Thyroid gland (tissue), 4 donors: Measurements from ENCODE around the gene CYP1A2. TPM values are rescaled to one million over a fixed set of nuclear protein-coding genes. Genes with fewer than 3 reads are reported as not detected.
"Not testable (repeated sequence)": the region's sequence is repeated elsewhere in the genome, so short reads cannot be mapped to it uniquely, and the experiment has no call there.

Experiments used
- DNase-seq, 2 donors: peaks; one replicate each; pipeline ENCODE4 v3.0.0-alpha.2; 2019
- H3K27ac ChIP-seq, 3 donors: fragments of 200-600 bp; sonication (generic); 1 replicate in 2 of 3; 2 replicates in 1 of 3; pipeline ENCODE4 v1.5.1; 2016 to 2019; ENCODE audit warnings: mild to moderate bottlenecking in 1 of 3, moderate library complexity in 1 of 3
- H3K27me3 ChIP-seq: fragments of 200-600 bp; sonication (generic); one replicate; pipeline ENCODE4 v1.5.1; 2019
- H3K36me3 ChIP-seq, 2 donors: fragments of 200-600 bp; sonication (generic); one replicate each; pipeline ENCODE4 v1.5.1; 2016 to 2019
- H3K4me1 ChIP-seq, 2 donors: fragments of 200-600 bp; sonication (generic); one replicate each; pipeline ENCODE4 v1.5.1; 2017 to 2019
- H3K4me3 ChIP-seq, 3 donors: fragments of 200-600 bp; sonication (generic); replicated peaks in 1 of 3; 1 replicate in 2 of 3; 2 replicates in 1 of 3; pipeline ENCODE4 v1.5.1; 2016; ENCODE audit warnings: mild to moderate bottlenecking in 1 of 3
- H3K9me3 ChIP-seq: fragments of 200-600 bp; sonication (generic); one replicate; pipeline ENCODE4 v1.5.1; 2017
- CTCF ChIP-seq, 6 experiments: fragments of 200-600 bp in 3 of 6; fragments of 450-650 bp in 3 of 6; sonication (generic) in 3 of 6; IDR thresholded peaks; one replicate each; pipeline ENCODE4 v1.5.1; 2016 to 2019; ENCODE audit warnings: antibody characterized with exemption in 6 of 6, mild to moderate bottlenecking in 2 of 6, inconsistent platforms in 1 of 6, moderate library complexity in 1 of 6
- POLR2A ChIP-seq, 2 donors: fragments of 450-650 bp; IDR thresholded peaks; one replicate each; pipeline ENCODE4 v1.6.1; 2017; ENCODE audit warnings: antibody characterized with exemption in 2 of 2, mild to moderate bottlenecking in 2 of 2, moderate library complexity in 1 of 2
- WGBS, 2 donors: methylation state at CpG; one replicate each; pipeline ENCODE4 v1.1.5; 2017; 5-methylcytosine and 5-hydroxymethylcytosine counted together
- intact Hi-C: fragments of 100-400 bp; cut with DNase I; formaldehyde crosslinking; loops from one replicate; pipeline ENCODE4 v1.15.1; 2023
- total RNA-seq, 4 donors: library from RNA; depleted of rRNA; stranded (reverse); fragments of >200 nt; gene quantifications; one replicate each; pipeline ENCODE4 v1.2.3, GENCODE V29; 2016

Gene CYP1A2
- total RNA-seq, 4 donors from 2014 or later: 1.3 to 9.9 (median 2.9) TPM

- no peak within 1 kb of the TSS for H3K27ac ChIP-seq
- WGBS, 2 donors: 0 to 3% methylated on average over 9 to 10 of the region's 10 CpGs
- peak; percentile 67 to 69 for DNase-seq
These were observed 23.3 kb upstream of the CYP1A2 start, which contains the start of gene CYP1A1 for GRCh38 chr15:74725225-74725774. CYP1A1 (minus strand) TSS chr15:74725528; CDS start chr15:74723097, 2,431 bp downstream.

GRCh38 chr15:74725845-74726773 lies 22.5 kb upstream of the CYP1A2 start:
- intact Hi-C loops: no loop called here
- Histone ChIP-seq H3K9me3 (no peaks in the 10 kb centered on the region), H3K4me3 (peak overlapping the region; percentile 44 to 55 (median 47)), H3K27ac (no peak overlapping the region), H3K36me3 (no peaks in the 10 kb centered on the region), H3K4me1 (peaks cover 14 to 21% of the 10 kb centered on the region in 2 donors), H3K27me3 (no peaks in the 10 kb centered on the region)
- peak; percentile 33 to 40 for DNase-seq
- no peak for TF ChIP-seq CTCF (IDR thresholded peaks at IDR 0.05)
- no peak for TF ChIP-seq POLR2A (IDR thresholded peaks at IDR 0.05)
- 13 to 25% methylated on average over 4 to 5 of the region's 86 CpGs for WGBS, 2 donors

More at GRCh38 chr15:74725225-74725774, 23.3 kb upstream of the CYP1A2 start, which contains the start of gene CYP1A1:
- intact Hi-C loops: no loop called here
- Histone ChIP-seq H3K4me1 (peaks cover 14 to 21% of the 10 kb centered on the region in 2 donors), H3K27me3 (no peaks in the 10 kb centered on the region), H3K36me3 (no peaks in the 10 kb centered on the region), H3K9me3 (no peaks in the 10 kb centered on the region), H3K4me3 (peak within 1 kb of the TSS; percentile 44 to 55 (median 47))
- TF ChIP-seq POLR2A (IDR thresholded peaks at IDR 0.05) (no peak), CTCF (IDR thresholded peaks at IDR 0.05) (no peak)

- DNase-seq: no peak
- no peaks in the 10 kb centered on the region for H3K27me3 ChIP-seq
- no peak overlapping the region for H3K27ac ChIP-seq
- H3K36me3 ChIP-seq: no peaks in the 10 kb centered on the region
- WGBS, 2 donors: 71 to 72% methylated on average over 24 of the region's 24 CpGs
- peak overlapping the region in 1 of 3 donors; percentile 55 for H3K4me3 ChIP-seq
- no peak for TF ChIP-seq CTCF (IDR thresholded peaks at IDR 0.05)
- TF ChIP-seq POLR2A (IDR thresholded peaks at IDR 0.05): no peak
- H3K4me1 ChIP-seq: peaks cover 14 to 21% of the 10 kb centered on the region in 2 donors
- H3K9me3 ChIP-seq: no peaks in the 10 kb centered on the region
- intact Hi-C loops: no loop called here
These were observed 21.9 kb upstream of the CYP1A2 start for GRCh38 chr15:74726774-74727164.

GRCh38 chr15:74727727-74728126 lies 20.9 kb upstream of the CYP1A2 start:
- H3K27ac ChIP-seq: no peak overlapping the region
- H3K4me1 ChIP-seq: peaks cover 14 to 21% of the 10 kb centered on the region in 2 donors
- no peaks in the 10 kb centered on the region for H3K36me3 ChIP-seq
- H3K9me3 ChIP-seq: no peaks in the 10 kb centered on the region
- 53 to 71% methylated on average over 6 to 7 of the region's 7 CpGs for WGBS, 2 donors
- DNase-seq: peak; percentile 13 to 18
- intact Hi-C loops: no loop called here
- H3K4me3 ChIP-seq: no peak overlapping the region
- H3K27me3 ChIP-seq: no peaks in the 10 kb centered on the region
- TF ChIP-seq CTCF (IDR thresholded peaks at IDR 0.05): no peak
- TF ChIP-seq POLR2A (IDR thresholded peaks at IDR 0.05): no peak

- intact Hi-C loops, H3K4me3 ChIP-seq, H3K36me3 ChIP-seq, H3K9me3 ChIP-seq, H3K27ac ChIP-seq, H3K27me3 ChIP-seq, DNase-seq: not testable (repeated sequence)
- H3K4me1 ChIP-seq: peaks cover 14 to 21% of the 10 kb centered on the region in 2 donors
- 72 to 84% methylated on average over 11 to 15 of the region's 30 CpGs for whole genome bisulfite sequencing, 2 donors
These were observed 19.9 kb upstream of the CYP1A2 start for GRCh38 chr15:74728699-74729098.

GRCh38 chr15:74729372-74729771 lies 19.3 kb upstream of the CYP1A2 start:
- DNase-seq, H3K36me3 ChIP-seq, intact Hi-C loops, H3K27me3 ChIP-seq, H3K9me3 ChIP-seq, H3K4me3 ChIP-seq, H3K27ac ChIP-seq: not testable (repeated sequence)
- 49 to 65% methylated on average over 6 of the region's 6 CpGs for WGBS, 2 donors
- H3K4me1 ChIP-seq: peaks cover 14 to 21% of the 10 kb centered on the region in 2 donors
